GM19238 (cell line): ENCODE results near the gene PLXNA1.

Source experiments
- DNase-seq: peaks from one replicate; pipeline ENCODE4 v3.0.0; 2011; ENCODE audit warnings: low spot score; ENCODE audit not compliant: insufficient read length

Gene PLXNA1

DNA sequence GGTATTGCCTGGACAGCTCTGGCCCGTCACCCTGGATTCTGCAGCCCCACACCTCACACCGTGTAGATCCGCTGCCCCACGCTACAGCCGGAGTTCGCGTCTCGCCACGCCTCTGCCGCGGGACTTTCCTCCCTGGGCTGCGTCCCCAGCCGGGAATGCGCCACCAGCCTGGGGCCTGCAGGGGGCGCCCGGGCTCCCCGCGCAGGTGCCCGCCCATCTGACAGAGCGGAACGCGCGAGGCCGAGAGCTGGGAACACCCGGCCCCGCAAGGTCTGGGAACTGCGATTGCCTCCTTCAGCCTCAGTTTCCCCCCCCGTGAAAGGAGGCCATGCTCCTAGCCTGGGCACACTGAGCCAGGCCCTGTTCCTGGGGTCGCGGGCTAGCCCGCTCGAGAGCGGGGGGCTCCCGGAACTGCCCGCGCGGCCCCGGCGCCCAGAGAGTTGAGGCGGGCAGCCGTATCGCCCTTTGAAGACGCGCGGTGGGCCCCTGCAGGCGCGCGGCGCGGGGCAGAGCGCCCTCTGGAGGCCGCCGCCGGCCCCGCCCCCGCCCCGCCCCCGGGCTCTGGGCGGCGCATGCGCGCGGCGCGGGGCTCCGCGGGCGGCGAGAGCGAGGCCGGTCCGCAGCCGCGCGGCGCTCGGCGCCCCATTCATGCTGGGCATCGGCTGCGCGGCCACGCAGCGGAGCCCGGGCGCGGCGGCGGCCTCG, at the start of gene PLXNA1:
TSS of gene PLXNA1 (plus strand) at position 645 of the 705 bp plus-strand sequence. CDS start 5,479 bp downstream, outside the sequence.
- DNase-seq, result peak; percentile 93

- DNase-seq, result no peak
Observed at GRCh38 chr3:126934031-126934531, 48.8 kb upstream of the PLXNA1 start.

- DNase-seq, result no peak
Observed at GRCh38 chr3:126934991-126935390, 47.9 kb upstream of the PLXNA1 start.

DNA sequence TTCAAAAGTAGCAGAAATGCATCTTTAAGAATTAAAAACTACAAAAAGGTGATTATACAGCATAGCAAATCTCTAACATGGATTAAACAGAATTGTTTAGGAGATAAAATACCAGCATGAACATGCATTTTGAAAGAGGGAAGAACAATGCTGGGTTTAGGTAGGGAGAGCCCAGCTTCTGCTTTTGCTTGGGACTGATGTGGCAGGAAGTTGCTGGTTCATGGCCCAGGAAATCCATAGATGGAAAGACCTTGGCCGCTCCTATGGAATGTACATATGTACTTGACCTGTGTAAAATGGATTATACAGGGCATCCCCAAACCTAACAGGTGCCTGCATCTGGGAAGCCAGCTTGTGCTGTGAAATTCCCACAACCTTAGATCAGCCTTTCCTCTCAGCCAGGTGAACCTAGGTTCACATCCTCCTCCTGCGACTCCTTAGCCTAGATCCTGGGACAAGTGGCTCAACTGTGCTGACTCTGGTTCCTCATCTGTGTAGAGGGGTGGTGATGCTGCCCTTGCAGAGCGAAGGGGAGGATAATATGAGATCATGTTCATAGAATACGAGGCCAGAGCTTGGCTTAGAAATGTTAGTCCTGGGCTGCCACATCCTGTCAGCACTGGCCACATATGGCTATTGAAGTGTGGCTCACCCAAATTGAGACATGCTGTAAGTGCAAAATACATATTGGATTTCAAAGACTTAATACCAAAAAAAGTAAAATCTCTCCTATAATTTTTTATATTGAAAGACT, 47.0 kb upstream of the PLXNA1 start:
- no peak for DNase-seq

DNA sequence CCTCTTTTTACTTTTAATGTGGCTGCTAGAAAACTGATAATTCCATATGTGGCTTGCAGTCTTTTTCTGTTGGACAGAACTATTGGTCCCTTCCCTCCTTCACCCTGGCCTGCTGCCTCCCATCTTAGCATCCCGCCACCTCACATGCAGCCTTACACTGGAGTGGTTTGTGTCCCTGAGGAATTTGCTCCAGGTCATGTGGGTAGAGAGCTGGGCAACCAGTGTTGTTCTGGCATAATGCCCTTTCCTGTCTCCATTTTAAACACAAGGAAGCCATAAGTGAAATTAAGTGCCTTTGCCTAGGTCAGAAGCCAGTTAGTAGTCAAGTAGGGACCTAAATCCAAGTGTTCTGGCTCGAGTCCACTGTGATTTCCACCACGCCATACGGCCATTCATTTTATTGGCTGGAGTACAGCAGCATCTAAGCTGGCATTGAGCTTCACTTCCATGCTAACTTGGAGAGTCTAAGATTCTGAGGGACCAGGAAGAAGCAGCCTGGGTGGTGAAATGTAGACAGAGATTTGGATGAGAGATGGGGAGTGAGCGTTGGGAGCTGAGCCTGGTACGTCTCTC, 46.0 kb upstream of the PLXNA1 start:
- DNase-seq, result no peak

GRCh38 chr3:126937533-126937932, 45.4 kb upstream of the PLXNA1 start:
- DNase-seq, result no peak

- DNase-seq, result no peak
Observed at GRCh38 chr3:126937973-126938372, 44.9 kb upstream of the PLXNA1 start.

- no peak for DNase-seq
Observed at GRCh38 chr3:126938520-126939337, 44.2 kb upstream of the PLXNA1 start.

- DNase-seq, result no peak
Observed at GRCh38 chr3:126939338-126939718, 43.6 kb upstream of the PLXNA1 start.

GRCh38 chr3:126939733-126940132, 43.2 kb upstream of the PLXNA1 start:
- no peak for DNase-seq

DNA sequence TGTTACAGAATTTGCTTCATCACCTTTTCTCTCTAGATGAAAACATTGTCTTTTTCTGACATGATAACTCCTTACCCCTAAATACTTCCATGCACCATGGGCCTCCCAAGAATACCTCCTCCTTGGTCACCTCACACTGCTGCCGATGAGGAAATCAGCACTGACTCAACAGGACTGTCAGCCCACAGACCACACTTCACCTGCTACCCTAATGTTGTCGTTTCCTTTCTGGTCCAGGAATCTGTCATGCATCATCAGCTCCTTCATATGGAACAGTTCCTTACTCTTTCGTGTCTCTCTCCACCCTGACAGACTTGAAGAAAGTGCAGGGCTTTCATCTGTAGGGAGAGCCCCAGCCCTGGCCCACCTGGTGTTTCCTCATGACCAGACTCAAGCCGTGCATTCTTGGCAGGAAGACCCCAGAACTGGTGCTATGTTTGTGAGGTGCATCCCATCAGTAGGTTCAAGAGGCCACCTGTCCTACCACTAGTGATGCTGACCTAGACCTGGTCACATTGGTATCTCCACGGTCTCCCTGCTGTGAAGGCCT, 41.1 kb upstream of the PLXNA1 start:
- DNase-seq, result no peak

DNA sequence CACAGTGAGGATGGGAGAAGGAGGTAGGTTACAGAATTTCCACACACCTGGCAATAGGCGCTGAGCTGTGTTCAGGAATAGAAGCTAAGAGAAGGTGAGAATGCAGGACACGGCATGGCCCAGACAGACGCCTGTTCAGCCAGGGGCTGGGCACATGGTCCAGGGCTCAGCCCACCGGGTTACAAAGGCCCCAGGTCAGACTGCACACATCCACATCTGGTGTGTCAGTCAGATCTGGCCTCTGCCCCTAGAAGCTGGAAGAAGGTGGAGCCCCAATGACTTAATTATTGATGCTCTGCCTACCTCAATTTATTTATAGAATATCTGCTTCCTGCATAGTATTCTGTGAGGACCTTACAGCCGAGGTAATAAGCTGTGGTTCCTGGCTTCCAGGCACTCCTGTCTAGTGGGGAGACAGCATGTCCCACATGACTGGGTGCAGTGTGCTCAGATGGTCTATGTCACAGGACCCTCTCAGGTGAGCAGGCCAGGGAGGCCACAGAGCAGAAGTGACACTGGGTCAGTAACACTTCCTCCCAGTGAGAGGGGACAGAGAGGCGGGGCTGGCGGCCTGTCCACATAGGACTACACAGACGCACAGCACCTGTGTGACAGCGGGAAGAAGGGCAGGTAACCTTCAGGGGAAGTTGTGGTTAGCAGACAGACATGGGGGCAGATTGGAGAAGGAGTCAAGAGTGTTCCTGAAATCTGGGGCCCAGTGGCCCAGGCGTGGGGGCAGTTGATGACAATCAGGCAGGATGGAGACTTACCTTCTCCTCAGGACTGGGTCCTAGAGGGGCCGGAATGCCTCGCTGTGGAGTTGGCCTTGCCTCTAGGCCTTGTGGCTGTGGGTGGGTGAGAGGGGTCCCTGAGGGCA, 38.6 kb upstream of the PLXNA1 start:
- DNase-seq, result no peak

DNA sequence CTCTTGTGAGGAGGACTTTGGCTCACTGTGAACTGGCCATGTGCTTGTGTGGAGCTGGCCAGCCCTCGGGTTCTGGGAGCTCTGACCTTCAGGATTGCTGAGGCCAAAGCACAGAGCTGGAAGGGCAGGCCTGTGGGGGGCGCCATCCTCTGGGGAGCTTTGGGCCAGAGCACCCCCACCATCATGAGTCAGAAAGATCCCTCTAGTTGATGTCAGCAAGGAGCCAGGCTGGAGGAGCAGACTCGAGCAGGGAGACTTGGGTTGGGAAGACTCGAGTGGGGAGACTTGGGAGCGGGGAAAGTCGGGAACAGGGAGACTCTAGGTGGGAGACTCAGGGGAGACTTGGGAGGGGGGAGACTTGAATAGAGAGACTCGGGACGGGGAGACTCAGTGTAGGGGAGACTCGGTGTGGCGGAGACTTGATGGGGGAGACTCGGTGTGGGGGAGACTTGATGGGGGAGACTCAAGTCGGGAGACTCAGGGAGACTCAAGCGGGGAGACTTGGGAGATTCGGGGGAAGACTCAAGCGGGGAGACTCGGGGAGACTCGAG, 37.7 kb upstream of the PLXNA1 start:
- DNase-seq, result no peak

DNA sequence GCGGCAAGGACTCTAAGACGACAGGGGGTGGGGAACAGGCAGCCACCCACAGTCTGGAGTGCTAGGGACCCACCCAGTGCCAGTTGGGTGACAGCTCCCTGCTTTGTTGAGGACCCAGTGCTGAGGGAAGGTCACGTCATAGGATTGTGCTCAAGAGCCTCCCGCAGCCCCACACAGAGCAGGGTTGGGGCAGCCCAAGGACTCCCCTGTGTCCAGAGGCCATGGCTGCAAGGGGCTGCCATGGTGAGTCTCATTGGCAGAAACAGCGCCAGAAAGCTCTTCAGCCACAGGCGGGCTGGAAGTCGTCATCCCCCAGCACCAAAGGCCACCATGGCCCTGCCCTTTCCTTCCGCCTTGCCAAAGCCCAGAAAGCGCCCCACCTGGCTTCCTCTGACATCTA, 37.0 kb upstream of the PLXNA1 start:
- no peak for DNase-seq

GRCh38 chr3:126946405-126946804, 36.5 kb upstream of the PLXNA1 start:
- DNase-seq, result no peak

- no peak for DNase-seq
Observed at GRCh38 chr3:126947429-126947828, 35.5 kb upstream of the PLXNA1 start.

- DNase-seq, result no peak
Observed at GRCh38 chr3:126948980-126949535, 33.9 kb upstream of the PLXNA1 start.

- DNase-seq, result no peak
Observed at GRCh38 chr3:126951561-126951960, 31.4 kb upstream of the PLXNA1 start.

GRCh38 chr3:126952261-126952982, 30.5 kb upstream of the PLXNA1 start:
- DNase-seq, result no peak
